Neuron (in vitro differentiated cells): Measurements from ENCODE around the gene KCNK10.

Experiments used
- H2AFZ ChIP-seq: one replicate; pipeline ENCODE4 v1.6.1; 2013; ENCODE audit warnings: low read depth, mild to moderate bottlenecking, inconsistent platforms, low read length, moderate library complexity
- H3K27me3 ChIP-seq: one replicate; pipeline ENCODE4 v1.6.1; 2013; ENCODE audit warnings: low read length; ENCODE audit not compliant: insufficient read depth
- H3K36me3 ChIP-seq: one replicate; pipeline ENCODE4 v1.6.1; 2013; ENCODE audit warnings: low read length; ENCODE audit not compliant: insufficient read depth
- H3K4me1 ChIP-seq: one replicate; pipeline ENCODE4 v1.6.1; 2013; ENCODE audit warnings: low read length; ENCODE audit not compliant: insufficient read depth
- H3K4me3 ChIP-seq: 2 replicates; pipeline ENCODE4 v1.5.1; 2013; ENCODE audit warnings: mild to moderate bottlenecking, low read length, moderate library complexity
- H3K9me3 ChIP-seq: one replicate; pipeline ENCODE4 v1.6.1; 2013; ENCODE audit warnings: low read length

The KCNK10 gene

GRCh38 chr14:88196116-88196890 is 126.8 kb downstream of the KCNK10 start:
- Histone ChIP-seq H3K27me3 (no peaks in the 10 kb centered on the region), H3K9me3 (no peaks in the 10 kb centered on the region), H3K4me1 (peaks cover 25% of the 10 kb centered on the region), H2AFZ (no peak overlapping the region), H3K36me3 (no peaks in the 10 kb centered on the region), H3K4me3 (no peak overlapping the region)

GRCh38 chr14:88195676-88196075 is 127.4 kb downstream of the KCNK10 start:
- H3K9me3 ChIP-seq, result no peaks in the 10 kb centered on the region
- H3K4me3 ChIP-seq, result no peak overlapping the region
- H3K27me3 ChIP-seq, result no peaks in the 10 kb centered on the region
- H3K4me1 ChIP-seq, result peaks cover 25% of the 10 kb centered on the region
- no peaks in the 10 kb centered on the region for H3K36me3 ChIP-seq
- H2AFZ ChIP-seq, result no peak overlapping the region

GRCh38 chr14:88194531-88194930 is 128.5 kb downstream of the KCNK10 start:
- H3K4me1 ChIP-seq, result peaks cover 27% of the 10 kb centered on the region
- no peaks in the 10 kb centered on the region for H3K27me3 ChIP-seq
- H3K9me3 ChIP-seq, result no peaks in the 10 kb centered on the region
- no peak overlapping the region for H3K4me3 ChIP-seq
- no peak overlapping the region for H2AFZ ChIP-seq
- no peaks in the 10 kb centered on the region for H3K36me3 ChIP-seq

- Histone ChIP-seq H2AFZ (no peak overlapping the region), H3K4me1 (peaks cover 20% of the 10 kb centered on the region)
These were observed 131.5 kb downstream of the KCNK10 start for GRCh38 chr14:88191605-88192004.

GRCh38 chr14:88189417-88190191 is 133.5 kb downstream of the KCNK10 start:
- Histone ChIP-seq H2AFZ (no peak overlapping the region), H3K36me3 (peaks cover 27% of the 10 kb centered on the region), H3K4me3 (no peak overlapping the region), H3K4me1 (peaks cover 3% of the 10 kb centered on the region), H3K9me3 (no peaks in the 10 kb centered on the region), H3K27me3 (no peaks in the 10 kb centered on the region)

More at GRCh38 chr14:88191605-88192004, 131.5 kb downstream of the KCNK10 start:
- Histone ChIP-seq H3K9me3 (no peaks in the 10 kb centered on the region), H3K4me3 (no peak overlapping the region), H3K36me3 (peaks cover 9% of the 10 kb centered on the region), H3K27me3 (no peaks in the 10 kb centered on the region)

- Histone ChIP-seq H2AFZ (no peak overlapping the region), H3K4me1 (peaks cover 3% of the 10 kb centered on the region), H3K9me3 (no peaks in the 10 kb centered on the region), H3K4me3 (no peak overlapping the region), H3K36me3 (peaks cover 30% of the 10 kb centered on the region), H3K27me3 (no peaks in the 10 kb centered on the region)
These were observed 134.2 kb downstream of the KCNK10 start for GRCh38 chr14:88188745-88189416.

- peaks cover 3% of the 10 kb centered on the region for H3K4me1 ChIP-seq
- peaks cover 37% of the 10 kb centered on the region for H3K36me3 ChIP-seq
- no peak overlapping the region for H3K4me3 ChIP-seq
- H3K27me3 ChIP-seq, result no peaks in the 10 kb centered on the region
- no peak overlapping the region for H2AFZ ChIP-seq
- H3K9me3 ChIP-seq, result no peaks in the 10 kb centered on the region
These were observed 137.2 kb downstream of the KCNK10 start for GRCh38 chr14:88185843-88186242.

GRCh38 chr14:88184956-88185355 is 138.1 kb downstream of the KCNK10 start:
- Histone ChIP-seq H3K4me1 (peaks cover 3% of the 10 kb centered on the region), H3K9me3 (no peaks in the 10 kb centered on the region), H2AFZ (no peak overlapping the region), H3K4me3 (no peak overlapping the region), H3K27me3 (no peaks in the 10 kb centered on the region), H3K36me3 (peaks cover 37% of the 10 kb centered on the region)

GRCh38 chr14:88181072-88181471 is 142.0 kb downstream of the KCNK10 start:
- Histone ChIP-seq H3K36me3 (peaks cover 24% of the 10 kb centered on the region), H3K4me3 (no peak overlapping the region), H3K4me1 (no peaks in the 10 kb centered on the region), H3K9me3 (no peaks in the 10 kb centered on the region), H2AFZ (no peak overlapping the region), H3K27me3 (no peaks in the 10 kb centered on the region)

GRCh38 chr14:88179716-88180115 is 143.4 kb downstream of the KCNK10 start:
- Histone ChIP-seq H3K4me3 (no peak overlapping the region), H3K9me3 (no peaks in the 10 kb centered on the region), H3K4me1 (no peaks in the 10 kb centered on the region), H3K27me3 (no peaks in the 10 kb centered on the region), H3K36me3 (peaks cover 11% of the 10 kb centered on the region), H2AFZ (no peak overlapping the region)

- no peaks in the 10 kb centered on the region for H3K9me3 ChIP-seq
These were observed 152.7 kb downstream of the KCNK10 start for GRCh38 chr14:88170333-88170732.

GRCh38 chr14:88168498-88169165 is 154.4 kb downstream of the KCNK10 start:
- Histone ChIP-seq H2AFZ (no peak overlapping the region), H3K9me3 (no peaks in the 10 kb centered on the region), H3K4me1 (no peaks in the 10 kb centered on the region)

More at GRCh38 chr14:88170333-88170732, 152.7 kb downstream of the KCNK10 start:
- H3K4me1 ChIP-seq, result no peaks in the 10 kb centered on the region
- H2AFZ ChIP-seq, result no peak overlapping the region
- no peak overlapping the region for H3K4me3 ChIP-seq
- no peaks in the 10 kb centered on the region for H3K27me3 ChIP-seq
- H3K36me3 ChIP-seq, result no peaks in the 10 kb centered on the region

More at GRCh38 chr14:88168498-88169165, 154.4 kb downstream of the KCNK10 start:
- Histone ChIP-seq H3K4me3 (no peak overlapping the region), H3K36me3 (no peaks in the 10 kb centered on the region), H3K27me3 (no peaks in the 10 kb centered on the region)
